Spleen (tissue), 11 donors: ENCODE results near the gene NAA40. TPM values are rescaled to one million over a fixed set of nuclear protein-coding genes. Genes with fewer than 3 reads are reported as not detected.

ENCODE experiments used
- DNase-seq: peaks from one replicate; pipeline ENCODE4 v3.0.0-alpha.2; 2020
- H3K27ac ChIP-seq, 8 donors: fragments of 200-600 bp; sonication (generic) in 7 of 8; 1 replicate in 4 of 8; 2 replicates in 4 of 8; pipeline versions ENCODE4 v1.5.0 to v1.8.0; 2016 to 2021; ENCODE audit warnings: inconsistent platforms in 4 of 8, mild to moderate bottlenecking in 4 of 8, moderate library complexity in 1 of 8
- H3K27me3 ChIP-seq, 7 donors: fragments of 200-600 bp; sonication (generic) in 6 of 7; replicated peaks in 1 of 7; 1 replicate in 4 of 7; 2 replicates in 3 of 7; pipeline versions ENCODE4 v1.5.0 to v1.8.0; 2016 to 2021; ENCODE audit warnings: inconsistent platforms in 3 of 7, mild to moderate bottlenecking in 1 of 7
- H3K36me3 ChIP-seq, 6 donors: fragments of 200-600 bp; sonication (generic) in 5 of 6; 1 replicate in 4 of 6; 2 replicates in 2 of 6; pipeline versions ENCODE4 v1.5.0 to v1.8.0; 2016 to 2021; ENCODE audit warnings: inconsistent platforms in 2 of 6
- H3K4me1 ChIP-seq, 6 donors: fragments of 200-600 bp; sonication (generic) in 5 of 6; 1 replicate in 3 of 6; 2 replicates in 3 of 6; pipeline versions ENCODE4 v1.5.0 to v1.8.0; 2016 to 2021; ENCODE audit warnings: inconsistent platforms in 3 of 6
- H3K4me3 ChIP-seq, 8 donors: fragments of 200-600 bp; sonication (generic) in 7 of 8; 1 replicate in 4 of 8; 2 replicates in 4 of 8; pipeline versions ENCODE4 v1.5.0 to v1.8.0; 2016 to 2021; ENCODE audit warnings: inconsistent platforms in 4 of 8, mild to moderate bottlenecking in 4 of 8, moderate library complexity in 2 of 8
- H3K9me3 ChIP-seq, 8 donors: fragments of 200-600 bp; sonication (generic) in 7 of 8; 1 replicate in 4 of 8; 2 replicates in 4 of 8; pipeline versions ENCODE4 v1.5.0 to v1.8.0; 2016 to 2021; ENCODE audit warnings: inconsistent platforms in 4 of 8
- CTCF ChIP-seq, 11 experiments: fragments of 200-600 bp in 7 of 11; fragments of 450-650 bp in 4 of 11; sonication (generic) in 4 of 11; IDR thresholded peaks in 8 of 11; conservative IDR thresholded peaks in 3 of 11; 1 replicate in 7 of 11; 2 replicates in 4 of 11; pipeline versions ENCODE4 v1.4.0 to v1.8.0; 2016 to 2021; ENCODE audit warnings: antibody characterized with exemption in 11 of 11, inconsistent platforms in 4 of 11, mild to moderate bottlenecking in 1 of 11
- POLR2A ChIP-seq, 3 donors: fragments of 450-650 bp; IDR thresholded peaks; one replicate each; pipeline ENCODE4 v1.5.1; 2017; ENCODE audit warnings: antibody characterized with exemption in 3 of 3, mild to moderate bottlenecking in 1 of 3
- POLR2AphosphoS5 ChIP-seq, 3 donors: sonication (generic); formaldehyde crosslinking; IDR thresholded peaks; one replicate each; pipeline ENCODE4 v1.5.1; 2017; ENCODE audit warnings: antibody characterized with exemption in 3 of 3
- WGBS, 5 donors: extraction: QIAGEN DNeasy Blood & Tissue Kit in 3 of 5; methylation state at CpG; one replicate each; pipeline versions ENCODE4 v1.1.5 to v1.1.7; 2013 to 2018; 5-methylcytosine and 5-hydroxymethylcytosine counted together
- intact Hi-C: fragments of 100-400 bp; cut with DNase I; formaldehyde crosslinking; loops from one replicate; pipeline ENCODE4 v1.15.0; 2023; ENCODE audit warnings: low total_unique reads
- polyA plus RNA-seq, 3 donors: library from polyadenylated mRNA; stranded (reverse); fragments of 200-250 nt; gene quantifications; one replicate each; pipeline ENCODE4 v1.2.1, GENCODE V29; 2013
- total RNA-seq, 7 donors: library from RNA; depleted of rRNA in 3 of 7; stranded (reverse); fragments of >200 nt in 3 of 7; fragmentation: NEBNext Ultra II Directional in 4 of 7; extraction: Animal tissue kit (Norgen Biotek cat#: 25700) in 4 of 7; gene quantifications; one replicate each; pipeline versions ENCODE4 v1.1.0 to v1.2.1, GENCODE V29; 2016 to 2021
- donor health status: healthy with polysubstance abuse.
- donor health status: DM: no; HTN: no; CAD: no; lungs with moderate emphysema.
- donor health status: DM: no; HTN: no; CAD: no.
- donor health status: Bipolar disorder and iron deficiency.
- donor health status: healthy.
- donor health status: DM: no; HTN: no; CAD: no.
- donor health status: DM: yes; HTN: yes; CAD: no.

NAA40 gene
- total and polyA plus RNA-seq, 10 donors, result 12.1 to 45.4 (median 30.2) TPM

- Histone ChIP-seq H3K27me3 (no peaks in the 10 kb centered on the region), H3K36me3 (peaks cover 3 to 30% (median 27%) of the 10 kb centered on the region in 6 donors), H3K4me1 (peaks cover 11 to 74% (median 42%) of the 10 kb centered on the region in 6 donors), H3K9me3 (no peaks in the 10 kb centered on the region), H3K4me3 (peak overlapping the region; percentile 89 to 100 (median 98)), H3K27ac (peak overlapping the region; percentile 81 to 96 (median 92))
- peak; percentile 94 for DNase-seq
- intact Hi-C loops, result no loop called here
- TF ChIP-seq POLR2AphosphoS5 (IDR thresholded peaks at IDR 0.05), result no peak
- no peak for TF ChIP-seq POLR2A (IDR thresholded peaks at IDR 0.05)
- no peak for TF ChIP-seq CTCF (IDR thresholded peaks at IDR 0.05 in 8 of 11, conservative IDR thresholded peaks at IDR 0.05 in 3 of 11)
- WGBS, 5 donors, result 0 to 1% (median 0%) methylated on average over 17 to 18 of the region's 18 CpGs
Measured at GRCh38 chr11:63985812-63986155, 47.0 kb downstream of the NAA40 start.

- Histone ChIP-seq H3K9me3 (no peaks in the 10 kb centered on the region), H3K36me3 (peaks cover 3 to 36% (median 32%) of the 10 kb centered on the region in 6 donors), H3K27ac (peak within 1 kb of the TSS; percentile 81 to 96 (median 92)), H3K27me3 (no peaks in the 10 kb centered on the region), H3K4me3 (peak within 1 kb of the TSS; percentile 89 to 100 (median 98)), H3K4me1 (peaks cover 11 to 68% (median 41%) of the 10 kb centered on the region in 6 donors)
- peak; percentile 97 for DNase-seq
- TF ChIP-seq POLR2AphosphoS5 (IDR thresholded peaks at IDR 0.05) (peak; percentile 85 to 90 (median 89)), POLR2A (IDR thresholded peaks at IDR 0.05) (peak in 1 of 3 donors; percentile 15), CTCF (IDR thresholded peaks at IDR 0.05 in 8 of 11, conservative IDR thresholded peaks at IDR 0.05 in 3 of 11) (peak in 3 of 11 experiments; percentile 4 to 22 (median 16))
- intact Hi-C loops, result no loop called here
- 0 to 1% (median 0%) methylated on average over 13 to 63 of the region's 63 CpGs for WGBS, 5 donors
Measured at GRCh38 chr11:63986156-63986931, 47.5 kb downstream of the NAA40 start, which contains the start of gene OTUB1. OTUB1 (plus strand) TSS chr11:63986438; CDS start chr11:63986457, 19 bp downstream.

- Histone ChIP-seq H3K4me1 (peaks cover 11 to 61% (median 35%) of the 10 kb centered on the region in 6 donors), H3K27me3 (no peaks in the 10 kb centered on the region), H3K27ac (peak overlapping the region; percentile 81 to 96 (median 92)), H3K9me3 (no peaks in the 10 kb centered on the region), H3K36me3 (peaks cover 3 to 43% (median 38%) of the 10 kb centered on the region in 6 donors), H3K4me3 (peak overlapping the region; percentile 89 to 100 (median 98))
- intact Hi-C loops, result no loop called here
- TF ChIP-seq POLR2A (IDR thresholded peaks at IDR 0.05) (no peak), POLR2AphosphoS5 (IDR thresholded peaks at IDR 0.05) (no peak), CTCF (IDR thresholded peaks at IDR 0.05 in 8 of 11, conservative IDR thresholded peaks at IDR 0.05 in 3 of 11) (no peak)
- WGBS, 5 donors, result 44 to 83% (median 51%) methylated on average over 12 to 25 of the region's 25 CpGs
- DNase-seq, result no peak
Measured at GRCh38 chr11:63986932-63987513, 48.2 kb downstream of the NAA40 start.

DNA sequence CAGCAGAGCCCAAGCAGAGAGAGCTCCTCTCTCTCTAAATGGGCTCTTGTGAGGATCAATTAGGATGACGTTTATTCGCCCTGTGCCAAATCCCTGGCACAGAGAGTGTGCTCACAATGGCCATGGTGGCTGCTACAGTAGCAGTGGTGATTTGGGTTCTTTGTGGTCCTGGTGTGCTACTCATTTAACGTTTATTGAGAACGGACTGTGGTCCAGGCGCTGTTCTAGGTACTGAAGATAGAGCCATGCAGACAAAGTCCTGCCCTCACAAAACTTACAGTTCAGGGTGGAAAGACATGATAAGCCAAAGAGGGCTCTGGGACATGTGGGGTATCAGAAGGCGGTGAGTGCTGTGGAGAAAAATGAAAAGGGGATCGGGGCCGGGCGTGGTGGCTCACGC is 52.8 kb downstream of the NAA40 start:
- 90 to 96% (median 93%) methylated on average over 10 of the region's 10 CpGs for WGBS, 5 donors
- TF ChIP-seq POLR2A (IDR thresholded peaks at IDR 0.05) (no peak), CTCF (IDR thresholded peaks at IDR 0.05 in 8 of 11, conservative IDR thresholded peaks at IDR 0.05 in 3 of 11) (no peak), POLR2AphosphoS5 (IDR thresholded peaks at IDR 0.05) (no peak)
- intact Hi-C loops, result no loop called here

More for the DNA sequence above, 52.8 kb downstream of the NAA40 start:
- H3K9me3 ChIP-seq, result no peaks in the 10 kb centered on the region
- no peak overlapping the region for H3K4me3 ChIP-seq
- no peak for DNase-seq
- H3K27me3 ChIP-seq, result no peaks in the 10 kb centered on the region
- peaks cover 3 to 88% (median 75%) of the 10 kb centered on the region in 6 donors for H3K36me3 ChIP-seq
- H3K27ac ChIP-seq, result no peak overlapping the region
- peaks cover 11 to 52% (median 23%) of the 10 kb centered on the region in 6 donors for H3K4me1 ChIP-seq
